GM18861 (cell line): ENCODE measurements around the gene NFATC4.

Experiments
- ATAC-seq: cut with Tn5 transposase; IDR thresholded peaks from one replicate; pipeline ENCODE4 v1.9.1; 2021; ENCODE audit not compliant: unreplicated experiment

NFATC4 gene

GRCh38 chr14:24427537-24428508, 59.8 kb downstream of the NFATC4 start:
- no peak for ATAC-seq

DNA sequence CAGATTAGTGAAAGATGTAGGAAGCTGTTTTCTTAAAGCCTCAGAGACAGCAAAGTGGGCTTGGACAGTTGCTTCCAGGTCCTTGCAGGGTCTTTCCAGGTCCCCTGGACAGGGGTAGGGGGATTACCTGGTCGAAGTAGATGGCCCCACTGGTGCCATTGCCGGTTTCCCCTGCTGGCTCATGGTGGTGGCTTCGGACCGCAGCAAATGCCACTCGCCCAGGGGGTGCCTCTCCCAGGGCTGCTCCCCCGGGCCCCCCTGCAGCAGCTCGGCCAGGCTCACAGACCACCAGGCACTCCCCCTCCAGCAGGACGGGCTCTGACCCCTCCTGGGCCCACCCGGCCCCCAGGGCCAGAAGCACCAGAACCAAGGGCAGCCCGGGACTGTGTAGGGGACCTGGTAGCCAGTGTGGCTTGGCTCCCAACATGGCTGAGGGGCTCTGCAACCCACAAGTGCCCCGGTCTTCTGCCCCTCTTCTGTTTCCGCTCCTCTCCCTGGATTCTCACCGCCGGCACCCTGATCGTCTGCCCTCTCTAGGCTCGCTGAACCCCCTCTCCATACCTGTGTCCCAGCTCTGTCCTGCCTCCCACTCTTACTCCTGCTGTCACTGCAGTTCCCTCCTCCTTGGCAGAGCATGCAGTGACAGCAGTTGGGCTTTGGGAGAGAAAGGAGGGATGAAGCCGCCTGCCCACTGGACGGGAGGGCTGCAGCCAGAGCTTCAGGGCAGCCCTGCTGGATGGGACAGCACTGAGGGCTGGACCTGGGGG, 60.8 kb downstream of the NFATC4 start:
- no peak for ATAC-seq
